NT2/D1 (cell line): ENCODE data around the gene UTP15.

Experiments
- SUZ12 ChIP-seq: IDR thresholded peaks from 2 replicates; pipeline ENCODE4 v1.6.1; 2011; ENCODE audit not compliant: insufficient read length, insufficient read depth; ENCODE audit errors: extremely low read depth
- YY1 ChIP-seq: IDR thresholded peaks from 2 replicates; pipeline ENCODE4 v1.6.1; 2011; ENCODE audit not compliant: insufficient read length, insufficient read depth

DNA sequence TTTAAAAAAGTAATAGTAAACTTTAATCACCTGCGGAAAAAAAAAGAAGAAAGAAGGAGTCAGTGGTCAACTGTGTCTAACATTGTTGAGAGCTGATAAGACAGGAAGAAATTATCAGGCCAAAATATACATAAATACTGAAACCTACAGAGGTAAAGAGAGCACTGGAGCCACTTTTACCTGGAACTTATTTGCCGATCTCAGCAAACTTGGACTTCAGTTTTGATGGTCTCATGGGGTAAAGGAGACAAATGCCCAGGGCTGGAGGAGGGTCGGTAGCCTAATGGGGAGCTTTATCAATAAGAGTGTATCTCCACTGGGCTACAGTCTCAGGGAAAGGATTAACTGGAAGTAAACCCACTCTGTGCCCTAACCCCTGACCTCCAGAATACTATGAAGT lies 33.8 kb downstream of the UTP15 start:
- TF ChIP-seq YY1: no peak
- TF ChIP-seq SUZ12: no peak
